H1 (cell line): ENCODE data around the gene CAV1. TPM values are rescaled to one million over a fixed set of nuclear protein-coding genes. Genes with fewer than 3 reads are reported as not detected.

Experiments
- CTCF ChIA-PET: fragments of 300-600 bp; sonication (Branson Sonifier 250); formaldehyde crosslinking; loops from one replicate; lab custom pipeline; 2021; ENCODE audit not compliant: partially characterized antibody; lab: Charles Lee
- POLR2A ChIA-PET: fragments of 300-600 bp; sonication (Branson Sonifier 250); formaldehyde crosslinking; loops from one replicate; lab custom pipeline; 2021; ENCODE audit warnings: inconsistent platforms; ENCODE audit not compliant: partially characterized antibody; lab: Charles Lee
- DNase-seq, 2 experiments: peaks; one replicate each; pipeline versions ENCODE4 v3.0.0 to v3.0.0-alpha.2; 2010 to 2022; ENCODE audit warnings: low spot score in 2 of 2, low read depth in 1 of 2, mixed read lengths in 1 of 2
- FAIRE-seq: peaks from 2 replicates; lab custom pipeline; 2011; peaks lifted over from hg19 to GRCh38; lab: Jason Lieb, UNC
- H2AFZ ChIP-seq: 2 replicates; pipeline ENCODE4 v1.8.1; 2012; ENCODE audit warnings: low read length, inconsistent platforms
- H2AK5ac ChIP-seq: 2 replicates; pipeline ENCODE4 v1.6.1; 2013; ENCODE audit warnings: low read depth, low read length
- H2BK120ac ChIP-seq: replicated peaks from 2 replicates; pipeline ENCODE3; 2013; ENCODE audit warnings: low read depth, low read length, inconsistent platforms
- H2BK12ac ChIP-seq: 2 replicates; pipeline ENCODE4 v1.6.1; 2013; ENCODE audit warnings: low read depth, low read length
- H2BK15ac ChIP-seq: 2 replicates; pipeline ENCODE4 v1.6.1; 2013; ENCODE audit warnings: low read length
- H2BK20ac ChIP-seq: 2 replicates; pipeline ENCODE4 v1.6.1; 2013; ENCODE audit warnings: low read length
- H2BK5ac ChIP-seq: 2 replicates; pipeline ENCODE4 v1.6.1; 2013; ENCODE audit warnings: low read depth, low read length
- H3K14ac ChIP-seq: 2 replicates; pipeline ENCODE4 v1.6.1; 2013; ENCODE audit warnings: inconsistent platforms; ENCODE audit not compliant: insufficient read length
- H3K18ac ChIP-seq: 2 replicates; pipeline ENCODE4 v1.6.1; 2013; ENCODE audit warnings: low read length; ENCODE audit errors: extremely low read depth
- H3K23ac ChIP-seq: 2 replicates; pipeline ENCODE4 v1.6.1; 2013; ENCODE audit warnings: inconsistent platforms; ENCODE audit not compliant: insufficient read length
- H3K23me2 ChIP-seq: 2 replicates; pipeline ENCODE4 v1.6.1; 2013; ENCODE audit warnings: low read depth, low read length
- H3K27ac ChIP-seq: 2 replicates; pipeline ENCODE4 v1.6.1; 2011; ENCODE audit warnings: low read depth, low read length, inconsistent platforms
- H3K27me3 ChIP-seq, 4 experiments: replicated peaks in 1 of 4; 1 replicate in 1 of 4; 2 replicates in 3 of 4; pipeline versions ENCODE4 v1.6.1 to v1.8.1; 2011 to 2013; ENCODE audit warnings: low read length in 3 of 4, mild to moderate bottlenecking in 3 of 4, inconsistent platforms in 2 of 4, mixed read lengths in 2 of 4, moderate library complexity in 1 of 4; ENCODE audit not compliant: control insufficient read depth in 3 of 4, insufficient read depth in 3 of 4; ENCODE audit errors: extremely low read depth in 1 of 4
- H3K36me3 ChIP-seq, 4 experiments: 2 replicates each; pipeline versions ENCODE4 v1.6.1 to v1.8.1; 2011 to 2013; ENCODE audit warnings: mild to moderate bottlenecking in 4 of 4, low read length in 3 of 4, moderate library complexity in 2 of 4, control low read depth in 1 of 4, inconsistent platforms in 1 of 4; ENCODE audit not compliant: insufficient read depth in 4 of 4, control insufficient read depth in 2 of 4
- H3K4ac ChIP-seq: replicated peaks from 2 replicates; pipeline ENCODE3; 2013; ENCODE audit warnings: low read length, low read depth, mixed read lengths, inconsistent platforms; ENCODE audit not compliant: insufficient read length
- H3K4me1 ChIP-seq, 4 experiments: replicated peaks in 1 of 4; 1 replicate in 1 of 4; 2 replicates in 3 of 4; pipeline versions ENCODE4 v1.6.1 to v1.8.1; 2011 to 2013; ENCODE audit warnings: low read length in 3 of 4, inconsistent platforms in 2 of 4, mixed read lengths in 1 of 4; ENCODE audit not compliant: insufficient read depth in 4 of 4, control insufficient read depth in 3 of 4
- H3K4me2 ChIP-seq, 2 experiments: 2 replicates each; pipeline versions ENCODE4 v1.6.1 to v1.8.1; 2011 to 2013; ENCODE audit warnings: low read depth in 2 of 2, low read length in 2 of 2, control low read depth in 1 of 2, inconsistent platforms in 1 of 2, mild to moderate bottlenecking in 1 of 2; ENCODE audit not compliant: insufficient read depth in 1 of 2
- H3K4me3 ChIP-seq, 4 experiments: fragments of 200-600, 300-600 bp in 1 of 4; sonication (generic), shearing (Covaris generic), sonication (Bioruptor Twin) in 1 of 4; 2 replicates each; pipeline versions ENCODE4 v1.5.1 to v1.8.1; 2011 to 2016; ENCODE audit warnings: low read length in 4 of 4, low read depth in 3 of 4, control low read depth in 2 of 4, inconsistent platforms in 2 of 4, mild to moderate bottlenecking in 2 of 4, mixed read lengths in 1 of 4, moderate library complexity in 1 of 4; ENCODE audit not compliant: insufficient read depth in 2 of 4; ENCODE audit errors: extremely low read depth in 1 of 4
- H3K56ac ChIP-seq: replicated peaks from 2 replicates; pipeline ENCODE3; 2013; ENCODE audit warnings: low read depth, mild to moderate bottlenecking, mixed read lengths, low read length, inconsistent platforms; ENCODE audit not compliant: insufficient read length
- H3K79me1 ChIP-seq: 2 replicates; pipeline ENCODE4 v1.6.1; 2013; ENCODE audit warnings: low read depth, low read length, control low read depth
- H3K79me2 ChIP-seq, 2 experiments: 2 replicates each; pipeline versions ENCODE4 v1.6.1 to v1.8.1; 2012 to 2013; ENCODE audit warnings: low read length in 2 of 2, mild to moderate bottlenecking in 2 of 2, inconsistent platforms in 1 of 2; ENCODE audit not compliant: insufficient read depth in 2 of 2, control insufficient read depth in 1 of 2
- H3K9ac ChIP-seq, 4 experiments: replicated peaks in 1 of 4; 1 replicate in 1 of 4; 2 replicates in 3 of 4; pipeline versions ENCODE4 v1.6.1 to v1.8.1; 2011 to 2013; ENCODE audit warnings: low read depth in 3 of 4, low read length in 3 of 4, control low read depth in 2 of 4, mild to moderate bottlenecking in 2 of 4, moderate library complexity in 2 of 4, inconsistent platforms in 1 of 4; ENCODE audit errors: extremely low read depth in 1 of 4
- H3K9me3 ChIP-seq, 2 experiments: 2 replicates each; pipeline versions ENCODE4 v1.6.1 to v1.8.1; 2012 to 2013; ENCODE audit warnings: mild to moderate bottlenecking in 2 of 2, moderate library complexity in 2 of 2, control low read depth in 1 of 2, inconsistent platforms in 1 of 2, low read depth in 1 of 2, low read length in 1 of 2, mixed read lengths in 1 of 2; ENCODE audit not compliant: insufficient read depth in 2 of 2
- H4K20me1 ChIP-seq, 2 experiments: replicated peaks in 1 of 2; 2 replicates each; pipeline versions ENCODE3 to v1.8.1; 2011 to 2013; ENCODE audit warnings: inconsistent platforms in 2 of 2, low read length in 2 of 2, mild to moderate bottlenecking in 1 of 2; ENCODE audit not compliant: insufficient read depth in 2 of 2, control insufficient read depth in 1 of 2
- H4K5ac ChIP-seq: 2 replicates; pipeline ENCODE4 v1.6.1; 2013; ENCODE audit warnings: low read length, low read depth, mixed read lengths, inconsistent platforms; ENCODE audit not compliant: insufficient read length
- H4K8ac ChIP-seq: 2 replicates; pipeline ENCODE4 v1.8.0; 2013; ENCODE audit warnings: mild to moderate bottlenecking, moderate library complexity, low read length, inconsistent platforms; ENCODE audit not compliant: insufficient read depth; ENCODE audit errors: extremely low read depth
- H4K91ac ChIP-seq: replicated peaks from 2 replicates; pipeline ENCODE3; 2013; ENCODE audit warnings: low read length, mixed read lengths, inconsistent platforms; ENCODE audit not compliant: insufficient read length
- CHD1 ChIP-seq: IDR thresholded peaks from 2 replicates; pipeline ENCODE4 v1.6.1; 2012; ENCODE audit warnings: low read depth, low read length, improper control_type of control experiment
- SIN3A ChIP-seq, 2 experiments: IDR thresholded peaks in 1 of 2; conservative IDR thresholded peaks in 1 of 2; 2 replicates each; pipeline ENCODE4 v1.6.1; 2011 to 2012; ENCODE audit warnings: low read length in 2 of 2, improper control_type of control experiment in 1 of 2, low read depth in 1 of 2, mild to moderate bottlenecking in 1 of 2
- WGBS, 2 experiments: shearing (Covaris generic) in 1 of 2; methylation state at CpG; one replicate each; pipeline versions ENCODE4 v1.1.6 to v1.1.7; 2013 to 2015; ENCODE audit warnings: low lambda C conversion rate in 2 of 2, mixed read lengths in 2 of 2, inconsistent platforms in 1 of 2, low coverage in 1 of 2, missing lambda C conversion rate in 1 of 2; ENCODE audit not compliant: insufficient replicate concordance in 2 of 2, insufficient coverage in 1 of 2, insufficient read length in 1 of 2; ENCODE audit errors: extremely low coverage in 1 of 2, missing lambda C conversion rate in 1 of 2; 5-methylcytosine and 5-hydroxymethylcytosine counted together
- polyA plus RNA-seq, 7 experiments: library from polyadenylated mRNA; depleted of rRNA in 3 of 7; stranded (reverse) in 5 of 7; unstranded in 2 of 7; fragments of >200 nt in 5 of 7; fragments of 200-250 nt in 2 of 7; gene quantifications; 1 replicate in 5 of 7; 2 replicates in 1 of 7; 4 replicates in 1 of 7; pipeline versions ENCODE4 v1.2.1 to v1.2.3, GENCODE V29; 2011 to 2013; ENCODE audit warnings: missing spikeins in 2 of 7, mixed read lengths in 2 of 7
- total RNA-seq: library from RNA; stranded (reverse); fragmentation: NEBNext Ultra II Directional; extraction: Animal tissue kit (Norgen Biotek cat#: 25700); gene quantifications from 2 replicates; pipeline ENCODE4 v1.2.1, GENCODE V29; 2021

CAV1 gene
- total and polyA plus RNA-seq, 2 of the 8 experiments (the other 6 are each of a cell fraction or from before 2014, with no cell fraction given) = 16.3 to 21.8 TPM

- Histone ChIP-seq H3K23ac (no peak overlapping the region), H4K91ac (no peak overlapping the region), H2AK5ac (no peak overlapping the region), H3K9me3 (no peaks in the 10 kb centered on the region), H2BK120ac (no peak overlapping the region), H3K4ac (no peak overlapping the region), H2BK5ac (no peak overlapping the region), H4K8ac (no peak overlapping the region), H2BK20ac (no peak overlapping the region), H2BK15ac (no peak overlapping the region), H4K20me1 (no peaks in the 10 kb centered on the region), H2BK12ac (no peak overlapping the region), H3K4me1 (no peaks in the 10 kb centered on the region), H2AFZ (no peak overlapping the region), H3K79me1 (no peaks in the 10 kb centered on the region), H3K27ac (no peak overlapping the region), H3K4me3 (no peak overlapping the region), H3K27me3 (no peaks in the 10 kb centered on the region), H3K9ac (no peak overlapping the region), H3K4me2 (no peak overlapping the region), H3K18ac (no peak overlapping the region), H3K79me2 (no peaks in the 10 kb centered on the region), H3K56ac (no peak overlapping the region), H3K14ac (no peak overlapping the region), H3K36me3 (no peaks in the 10 kb centered on the region), H4K5ac (no peak overlapping the region), H3K23me2 (no peaks in the 10 kb centered on the region)
- DNase-seq (no peak), FAIRE-seq (no peak)
- POLR2A ChIA-PET = no interaction called here
- WGBS, 2 experiments = 98% methylated on average over 3 of the region's 3 CpGs; no CpG with 5 or more reads in 1 of the 2 experiments
- CTCF ChIA-PET = interaction anchor here (1.0 to 6.2 kb wide), 5 partner anchors 9 to 329 kb away, joined by 3 to 33 read pairs (median 13); no protein-coding TSS in a partner anchor
- TF ChIP-seq CHD1 (no peak), SIN3A (conservative IDR thresholded peaks at IDR 0.05 in 1 of 2, IDR thresholded peaks at IDR 0.05 in 1 of 2; ENCODE audit: low read depth in 1 of 2, low read length in 2 of 2) (no peak)
Observed at GRCh38 chr7:116578526-116578925, 53.7 kb downstream of the CAV1 start.
